Renal pelvis (tissue), 12 donors: Measurements from ENCODE around the gene ELK1. TPM values are rescaled to one million over a fixed set of nuclear protein-coding genes. Genes with fewer than 3 reads are reported as not detected.
A peak's percentile ranks its signal among the peaks of the same experiment; 100 is the strongest.
"Not testable (repeated sequence)": the region's sequence is repeated elsewhere in the genome, so short reads cannot be mapped to it uniquely, and the experiment has no call there.

Experiments used
- DNase-seq: peaks from one replicate; pipeline ENCODE4 v3.0.0-alpha.2; 2013
- long read RNA-seq, 16 experiments: transcript quantifications; one replicate each; lab custom pipeline, GENCODE V29; 2026
- polyA plus RNA-seq, 3 donors: library from polyadenylated mRNA; unstranded; fragments of 120-200 nt; gene quantifications; one replicate each; pipeline ENCODE4 v1.2.1, GENCODE V29; 2013; ENCODE audit not compliant: insufficient read length in 3 of 3

ELK1 gene, protein sequence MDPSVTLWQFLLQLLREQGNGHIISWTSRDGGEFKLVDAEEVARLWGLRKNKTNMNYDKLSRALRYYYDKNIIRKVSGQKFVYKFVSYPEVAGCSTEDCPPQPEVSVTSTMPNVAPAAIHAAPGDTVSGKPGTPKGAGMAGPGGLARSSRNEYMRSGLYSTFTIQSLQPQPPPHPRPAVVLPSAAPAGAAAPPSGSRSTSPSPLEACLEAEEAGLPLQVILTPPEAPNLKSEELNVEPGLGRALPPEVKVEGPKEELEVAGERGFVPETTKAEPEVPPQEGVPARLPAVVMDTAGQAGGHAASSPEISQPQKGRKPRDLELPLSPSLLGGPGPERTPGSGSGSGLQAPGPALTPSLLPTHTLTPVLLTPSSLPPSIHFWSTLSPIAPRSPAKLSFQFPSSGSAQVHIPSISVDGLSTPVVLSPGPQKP
- polyA plus RNA-seq = 10 to 100 TPM; 30.3 to 34.1 (median 32.7) TPM
- long read RNA-seq, donor 1, partial matches to known transcripts = 5 of 9 reads
- long read RNA-seq, donor 1, other reads (novel, unspliced or antisense) = 0 of 9 reads
- long read RNA-seq, donor 2, partial matches to known transcripts = 8 of 12 reads
- long read RNA-seq, donor 2, other reads (novel, unspliced or antisense) = 0 of 12 reads
- long read RNA-seq, donor 3, partial matches to known transcripts = 7 of 10 reads
- long read RNA-seq, donor 3, other reads (novel, unspliced or antisense) = 0 of 10 reads
- long read RNA-seq, donor 4, transcript ELK1-201 (6 exons, 2,695 nt) = major isoform, 6 of 9 reads
- long read RNA-seq, donor 4, partial matches to known transcripts = 0 of 9 reads
- long read RNA-seq, donor 4, other reads (novel, unspliced or antisense) = 0 of 9 reads
- long read RNA-seq, donor 5, partial matches to known transcripts = 5 of 7 reads
- long read RNA-seq, donor 5, other reads (novel, unspliced or antisense) = 0 of 7 reads
- long read RNA-seq, donor 6, partial matches to known transcripts = 0 of 3 reads
- long read RNA-seq, donor 6, other reads (novel, unspliced or antisense) = 0 of 3 reads
- long read RNA-seq, donor 7, partial matches to known transcripts = 32 of 36 reads
- long read RNA-seq, donor 7, other reads (novel, unspliced or antisense) = 0 of 36 reads
- long read RNA-seq, donor 8, partial matches to known transcripts = 7 of 9 reads
- long read RNA-seq, donor 8, other reads (novel, unspliced or antisense) = 0 of 9 reads
- long read RNA-seq, donor 9, transcript ELK1-201 (6 exons, 2,695 nt) = major isoform, 6 of 15 reads
- long read RNA-seq, donor 9, partial matches to known transcripts = 7 of 15 reads
- long read RNA-seq, donor 9, other reads (novel, unspliced or antisense) = 0 of 15 reads
- long read RNA-seq, donor 10, partial matches to known transcripts = 7 of 13 reads
- long read RNA-seq, donor 10, other reads (novel, unspliced or antisense) = 0 of 13 reads
- long read RNA-seq, donor 11, partial matches to known transcripts = 12 of 13 reads
- long read RNA-seq, donor 11, other reads (novel, unspliced or antisense) = 0 of 13 reads
- long read RNA-seq, donor 12, transcript ELK1-201 (6 exons, 2,695 nt) = major isoform, 9 of 11 reads
- long read RNA-seq, donor 12, partial matches to known transcripts = 0 of 11 reads
- long read RNA-seq, donor 12, other reads (novel, unspliced or antisense) = 0 of 11 reads
- long read RNA-seq, donor 13, partial matches to known transcripts = 0 of 1 reads
- long read RNA-seq, donor 13, other reads (novel, unspliced or antisense) = 0 of 1 reads
- long read RNA-seq, donor 14, transcript ELK1-201 (6 exons, 2,695 nt) = major isoform, 5 of 31 reads
- long read RNA-seq, donor 14, partial matches to known transcripts = 25 of 31 reads
- long read RNA-seq, donor 14, other reads (novel, unspliced or antisense) = 0 of 31 reads
- long read RNA-seq, donor 15, transcript ELK1-201 (6 exons, 2,695 nt) = major isoform, 5 of 13 reads
- long read RNA-seq, donor 15, partial matches to known transcripts = 5 of 13 reads
- long read RNA-seq, donor 15, other reads (novel, unspliced or antisense) = 0 of 13 reads
- long read RNA-seq, donor 16, partial matches to known transcripts = 12 of 17 reads
- long read RNA-seq, donor 16, other reads (novel, unspliced or antisense) = 0 of 17 reads

DNA sequence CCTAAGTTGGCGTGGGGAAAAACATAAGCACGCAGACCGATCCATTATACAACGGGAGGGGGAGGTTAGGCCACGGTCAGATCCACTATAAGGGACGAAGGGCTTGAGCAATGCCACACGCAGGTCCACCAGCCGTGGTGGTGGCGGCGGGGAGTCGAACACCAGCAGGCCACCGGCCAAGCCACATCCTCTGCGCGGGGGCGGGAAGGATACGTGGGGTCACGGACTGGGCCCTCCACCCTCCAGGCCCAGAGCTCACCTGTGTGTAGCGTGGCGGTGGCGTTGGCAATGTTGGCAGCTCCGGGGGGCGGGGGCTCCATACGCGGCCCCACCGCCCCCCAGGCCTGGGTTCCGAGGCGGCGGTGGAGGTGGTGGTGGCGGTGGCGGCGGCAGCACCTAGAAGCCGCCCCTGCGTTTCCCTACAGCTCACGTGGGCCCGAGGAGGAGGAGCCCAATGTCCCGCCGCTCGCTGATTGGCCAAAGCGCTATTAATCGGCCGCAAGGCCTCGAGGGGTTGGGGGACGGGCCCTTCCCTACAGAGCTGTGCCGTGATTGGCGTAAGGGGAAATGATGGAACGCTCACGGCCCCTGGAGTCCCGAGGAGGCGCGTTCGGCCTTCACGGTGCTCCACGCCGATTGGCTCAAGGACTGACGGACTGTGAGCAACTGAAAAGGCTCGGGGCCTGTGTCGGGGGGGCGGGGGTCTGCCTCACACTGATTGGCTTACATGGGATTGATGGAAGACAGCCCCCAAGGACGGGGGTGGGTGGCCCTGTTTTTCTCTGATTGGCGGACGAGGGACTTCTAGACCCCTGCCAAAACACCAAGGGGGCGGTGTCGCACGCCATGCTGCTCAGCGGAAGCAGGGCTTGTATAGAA lies at the start of gene ELK1:
TSS of gene ELK1 (minus strand) at position 400 of the 879 bp plus-strand sequence. CDS start 9,122 bp downstream, outside the sequence.
- DNase-seq = peak; percentile 97

DNA sequence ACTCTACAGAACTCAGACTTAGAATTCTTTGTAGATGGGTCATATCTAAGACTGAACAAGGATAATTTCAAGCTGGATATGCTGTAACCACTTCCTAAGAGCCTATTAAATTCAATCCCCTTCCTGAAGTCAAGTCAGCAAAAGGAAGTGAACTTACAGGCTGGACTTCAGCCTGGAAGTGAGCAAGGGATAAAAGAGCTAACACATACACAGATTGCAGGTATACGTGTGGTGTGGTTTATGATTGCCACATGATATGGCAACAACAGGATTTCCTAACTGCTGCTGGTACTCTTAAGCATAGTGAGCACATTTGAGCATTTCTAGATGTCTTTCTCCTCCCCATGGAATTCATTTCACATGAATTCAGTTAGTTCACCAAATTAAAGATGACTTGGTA lies 46.8 kb upstream of the ELK1 start:
- DNase-seq = no peak

GRCh38 chrX:47690175-47690574 lies 39.8 kb upstream of the ELK1 start:
- no peak for DNase-seq

DNA sequence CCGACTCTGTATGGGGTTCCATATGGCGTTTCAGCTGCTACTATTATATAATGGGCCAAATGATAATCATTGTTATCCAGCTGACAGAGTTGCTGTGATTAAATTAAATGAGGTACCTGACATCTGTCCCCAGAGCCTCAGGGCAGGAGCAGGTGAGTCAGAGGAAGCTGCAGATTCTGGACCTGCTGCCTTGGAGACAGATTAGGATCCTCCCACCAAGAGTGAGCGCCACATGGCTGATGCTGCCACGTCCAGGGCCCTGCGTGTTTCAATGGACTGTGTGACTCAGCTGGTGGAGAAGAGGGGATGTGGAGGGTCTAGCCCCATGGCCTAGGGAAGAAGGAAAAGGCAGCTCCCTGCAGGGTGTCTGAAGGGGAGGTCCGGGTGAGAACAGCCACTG lies 36.9 kb upstream of the ELK1 start:
- DNase-seq = no peak

DNA sequence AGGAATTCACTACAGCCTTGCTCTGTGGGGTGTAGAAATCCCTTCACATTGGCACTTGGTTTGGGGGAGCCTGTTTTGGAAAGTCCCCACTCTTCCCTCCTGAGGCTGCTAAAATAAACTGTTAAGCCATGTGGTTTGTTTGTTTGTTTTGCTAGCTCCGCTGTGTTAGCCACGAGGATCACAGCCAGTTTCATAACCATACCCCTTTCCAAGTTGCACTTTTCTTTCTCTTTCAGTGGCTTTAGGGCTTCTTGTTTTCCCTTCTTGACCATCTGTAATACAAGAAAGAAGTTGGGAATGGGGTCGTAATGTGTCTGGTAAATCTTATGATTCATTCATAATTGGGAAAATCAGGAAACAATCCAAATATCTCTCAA lies 33.5 kb upstream of the ELK1 start:
- DNase-seq = no peak

DNA sequence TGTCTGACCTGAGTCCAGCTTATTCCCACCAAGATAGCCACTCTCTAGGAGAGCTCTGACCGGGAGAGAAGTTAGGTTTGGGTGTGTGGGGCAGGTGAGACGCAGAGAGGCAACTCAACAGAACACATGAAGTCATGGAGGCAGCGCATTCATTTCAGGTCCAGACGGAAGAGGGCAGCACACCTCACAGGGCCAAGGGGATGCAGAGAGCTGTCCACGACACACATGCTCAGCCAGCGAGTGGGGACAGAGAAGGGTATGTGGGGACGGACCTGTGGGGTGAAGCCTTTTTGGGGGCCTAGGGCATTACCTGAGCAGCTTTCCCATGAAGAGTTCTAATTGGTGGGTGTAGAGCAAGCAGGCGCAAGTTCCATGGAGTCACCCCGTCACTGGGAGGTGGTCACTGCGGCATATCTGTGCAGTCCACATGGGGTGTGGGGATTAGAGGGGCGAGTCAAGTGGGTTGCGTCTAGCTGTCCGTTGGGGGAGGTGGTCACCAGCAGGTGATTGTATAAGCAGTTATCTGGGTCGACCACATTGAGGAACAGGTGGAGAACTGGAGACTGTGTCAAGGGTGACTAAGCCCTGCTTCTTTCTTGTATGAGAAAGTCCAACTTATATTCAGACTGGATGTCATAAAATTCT lies 32.9 kb upstream of the ELK1 start:
- DNase-seq = no peak

GRCh38 chrX:47675959-47676859 lies 25.8 kb upstream of the ELK1 start:
- DNase-seq = not testable (repeated sequence)

GRCh38 chrX:47674776-47675175 lies 24.4 kb upstream of the ELK1 start:
- no peak for DNase-seq

DNA sequence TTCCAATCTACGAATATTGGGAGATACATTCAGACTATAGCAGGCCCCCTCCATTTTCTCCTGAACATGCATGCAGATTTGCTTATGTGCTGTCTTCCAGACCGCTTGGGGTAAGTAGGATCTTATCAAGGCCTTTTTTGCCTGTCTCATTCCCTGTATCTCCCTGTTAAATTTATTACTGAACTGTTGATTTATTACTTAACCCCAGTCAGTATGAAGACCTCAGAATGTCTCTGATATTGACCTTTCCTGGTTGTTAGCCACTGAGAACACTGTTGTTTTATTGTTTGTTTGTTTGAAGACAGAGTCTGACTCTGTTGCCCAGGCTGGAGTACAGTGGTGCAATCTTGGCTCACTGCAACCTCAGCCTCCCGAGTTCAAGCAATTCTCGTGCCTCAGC lies 15.4 kb upstream of the ELK1 start:
- DNase-seq = not testable (repeated sequence)

DNA sequence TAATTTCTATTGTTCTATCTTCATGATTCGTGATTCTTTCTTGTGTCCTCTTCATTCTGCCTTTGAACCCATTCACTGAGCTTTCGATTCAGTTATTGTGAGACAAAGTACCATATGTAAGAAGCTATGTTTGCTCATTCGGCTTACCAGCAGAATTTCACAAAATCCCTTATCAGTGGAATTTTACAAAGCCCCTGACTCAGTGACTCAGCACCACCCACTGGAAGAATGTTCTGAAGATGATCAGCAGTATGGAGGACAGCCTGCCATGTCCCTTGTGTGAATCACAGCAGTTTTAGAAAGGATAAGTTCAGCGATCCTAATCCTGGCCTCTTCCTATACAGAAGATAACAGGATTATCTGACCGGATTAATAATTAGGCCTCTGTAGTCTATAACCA lies 14.4 kb upstream of the ELK1 start:
- no peak for DNase-seq

DNA sequence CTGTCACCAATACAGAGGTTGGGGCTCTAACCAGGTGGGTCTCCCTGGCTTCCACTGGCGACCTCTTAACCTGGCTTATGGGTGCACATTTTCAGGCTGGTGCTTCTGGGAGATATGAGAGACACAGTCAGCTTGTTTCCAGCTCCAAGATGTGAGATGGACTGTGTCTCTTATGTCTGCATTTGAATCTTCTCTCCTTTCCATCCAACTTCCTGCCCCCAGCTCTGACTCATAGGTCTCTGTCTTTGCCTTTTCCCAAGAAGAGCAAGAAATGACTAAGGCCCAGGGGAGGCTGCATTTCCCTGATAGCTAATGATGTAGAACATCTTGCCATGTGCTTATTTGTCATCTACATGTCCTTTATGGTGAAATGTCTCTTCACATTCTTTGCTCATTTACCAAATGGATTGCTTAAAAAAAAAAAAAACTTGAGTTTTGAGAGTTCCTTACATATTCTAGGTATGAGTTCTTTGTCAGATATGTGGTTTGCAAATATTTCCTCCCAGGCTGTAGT lies 11.8 kb upstream of the ELK1 start:
- DNase-seq = no peak

GRCh38 chrX:47661539-47661938 lies 11.2 kb upstream of the ELK1 start:
- DNase-seq = no peak

DNA sequence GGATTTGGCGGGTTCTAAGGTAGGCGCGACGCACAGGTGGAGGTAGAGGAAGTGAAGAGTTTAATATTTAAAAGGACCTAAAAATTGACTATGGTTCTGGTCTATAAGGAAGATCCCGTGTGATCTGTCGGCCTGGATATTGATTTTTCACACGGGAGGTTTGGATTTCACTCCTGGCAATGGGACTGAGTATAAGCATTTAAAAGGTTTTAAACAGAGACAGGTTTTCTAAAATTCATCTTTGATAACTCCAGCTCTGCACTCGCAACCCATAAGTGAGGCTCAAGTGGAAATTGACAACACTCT lies 9.0 kb upstream of the ELK1 start:
- no peak for DNase-seq

- peak; percentile 91 for DNase-seq
Observed at GRCh38 chrX:47658684-47659420, 8.5 kb upstream of the ELK1 start, which contains the start of gene UXT. Gene UXT (minus strand): TSS chrX:47659180. CDS start chrX:47658927, 253 bp downstream.

GRCh38 chrX:47658301-47658683 lies 7.9 kb upstream of the ELK1 start:
- DNase-seq = no peak

DNA sequence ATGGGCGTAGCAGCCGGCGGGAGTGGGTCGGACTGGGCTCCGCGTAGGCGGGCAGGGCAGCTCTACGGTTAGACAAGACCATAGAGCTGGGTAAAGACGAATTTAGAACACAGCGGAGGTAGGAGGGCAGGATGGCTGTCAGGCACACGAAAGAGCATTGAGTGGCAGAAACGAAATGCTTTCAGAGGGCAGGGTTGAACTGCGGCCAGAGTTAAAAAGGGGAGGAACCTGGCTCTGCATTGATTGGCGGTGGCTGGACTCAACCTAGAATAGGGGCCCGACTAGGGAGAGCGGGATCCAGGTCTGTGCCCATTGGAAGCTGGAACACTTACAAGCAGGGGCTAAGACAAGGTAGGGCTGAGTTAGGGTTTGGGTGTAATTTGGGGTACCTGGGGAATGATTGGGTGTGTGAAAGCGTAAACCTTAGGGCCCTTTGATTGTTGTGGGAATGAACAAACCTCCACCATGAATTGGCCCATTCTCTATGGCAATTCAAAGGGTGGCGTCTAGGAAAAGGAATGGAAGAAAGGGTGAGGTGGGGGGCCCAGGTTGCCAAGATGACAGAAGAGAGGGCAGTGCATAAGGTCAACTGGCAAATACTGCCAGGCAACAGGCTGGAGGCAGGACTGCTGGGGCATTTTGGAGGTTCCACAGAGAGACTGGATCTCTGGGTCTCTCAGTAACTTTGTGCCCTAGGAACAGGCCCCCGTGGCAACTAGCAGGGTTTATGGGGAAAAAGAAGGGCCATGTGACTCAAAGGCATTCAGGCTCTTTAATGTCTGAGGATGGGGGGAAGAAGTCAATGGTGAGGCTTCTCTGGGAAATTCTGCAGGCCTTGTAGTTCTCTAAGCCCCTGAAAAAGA lies 911 bp upstream of the ELK1 start:
- no peak for DNase-seq
